Esophagus squamous epithelium (tissue), 5 donors: Measurements from ENCODE around the gene ZCCHC17. TPM values are rescaled to one million over a fixed set of nuclear protein-coding genes. Genes with fewer than 3 reads are reported as not detected.

ENCODE experiments used
- DNase-seq: peaks from one replicate; lab custom pipeline; 2025; lab: John Stamatoyannopoulos, UW
- H3K27ac ChIP-seq, 4 donors: fragments of 200-600 bp; sonication (generic); one replicate each; pipeline ENCODE4 v1.5.1; 2016 to 2019; ENCODE audit warnings: mild to moderate bottlenecking in 1 of 4
- H3K27me3 ChIP-seq, 4 donors: fragments of 200-600 bp; sonication (generic); 1 replicate in 3 of 4; 2 replicates in 1 of 4; pipeline versions ENCODE4 v1.5.1 to v1.6.0; 2017 to 2021; ENCODE audit warnings: antibody characterized with exemption in 1 of 4
- H3K36me3 ChIP-seq, 3 donors: fragments of 200-600 bp; sonication (generic); one replicate each; pipeline ENCODE4 v1.5.1; 2016 to 2019
- H3K4me1 ChIP-seq, 3 donors: fragments of 200-600 bp; sonication (generic); one replicate each; pipeline ENCODE4 v1.5.1; 2017 to 2019
- H3K4me3 ChIP-seq, 4 donors: fragments of 200-600 bp; sonication (generic); 1 replicate in 3 of 4; 2 replicates in 1 of 4; pipeline ENCODE4 v1.5.1; 2016 to 2019; ENCODE audit warnings: mild to moderate bottlenecking in 2 of 4, moderate library complexity in 1 of 4
- H3K9me3 ChIP-seq, 3 donors: fragments of 200-600 bp; sonication (generic); one replicate each; pipeline ENCODE4 v1.5.1; 2016 to 2019
- POLR2A ChIP-seq, 4 donors: fragments of 450-650 bp; IDR thresholded peaks; one replicate each; pipeline ENCODE4 v1.6.1; 2017; ENCODE audit warnings: antibody characterized with exemption in 4 of 4, mild to moderate bottlenecking in 4 of 4, moderate library complexity in 3 of 4
- WGBS, 2 donors: methylation state at CpG; one replicate each; pipeline ENCODE4 v1.1.5; 2018; 5-methylcytosine and 5-hydroxymethylcytosine counted together
- intact Hi-C: fragments of 100-400 bp; cut with DNase I; formaldehyde crosslinking; loops from one replicate; pipeline ENCODE4 v1.15.0; 2022
- total RNA-seq, 4 donors: library from RNA; depleted of rRNA; stranded (reverse); fragments of >200 nt; gene quantifications; one replicate each; pipeline ENCODE4 v1.1.0, GENCODE V29; 2016
- TF ChIP-seq, protein P1 (sequence below), 6 experiments: fragments of 450-650 bp in 4 of 6; fragments of 200-600 bp in 2 of 6; sonication (generic) in 2 of 6; IDR thresholded peaks; one replicate each; pipeline ENCODE4 v1.5.1; 2016 to 2019; ENCODE audit warnings: antibody characterized with exemption in 6 of 6, mild to moderate bottlenecking in 4 of 6, moderate library complexity in 4 of 6
- donor health status: DM: yes; HTN: yes; CAD: no.

ZCCHC17 gene
- total RNA-seq, 4 donors from 2014 or later = 11.5 to 22.5 (median 18.6) TPM

DNA sequence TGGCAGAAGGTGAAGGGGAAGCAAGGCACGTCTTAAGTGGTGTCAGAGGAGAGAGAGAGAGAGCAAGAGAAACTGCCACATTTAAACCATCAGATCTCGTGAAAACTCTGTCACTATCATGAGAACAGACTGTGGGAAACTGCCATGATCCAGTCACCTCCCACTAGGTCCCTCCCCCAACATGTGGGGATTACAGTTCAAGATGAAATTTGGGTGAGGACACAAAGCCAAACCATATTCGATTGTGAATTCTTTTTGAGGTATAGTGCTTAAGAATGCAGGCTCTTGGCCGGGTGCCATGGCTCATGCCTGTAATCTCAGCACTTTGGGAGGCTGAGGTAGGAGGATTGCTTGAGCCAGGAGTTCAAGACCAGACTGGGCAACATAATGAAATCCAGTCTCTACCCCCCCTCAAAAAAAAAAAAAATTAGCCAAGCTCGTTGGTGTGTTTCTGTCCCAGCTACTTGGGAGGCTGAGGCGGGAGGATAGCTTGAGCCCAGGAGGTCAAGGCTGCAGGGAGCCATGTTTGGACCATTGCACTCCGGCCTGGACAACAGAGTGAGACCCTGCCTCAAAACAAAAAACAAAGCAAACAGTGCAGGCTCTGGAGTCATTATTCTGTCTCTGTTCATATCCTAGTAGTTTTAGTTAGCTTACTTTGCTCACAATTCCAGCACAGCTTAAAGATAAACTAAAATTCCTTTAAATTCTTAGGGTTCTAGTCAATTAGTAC is 6.0 kb downstream of the ZCCHC17 start:
- TF ChIP-seq, protein P1, sequence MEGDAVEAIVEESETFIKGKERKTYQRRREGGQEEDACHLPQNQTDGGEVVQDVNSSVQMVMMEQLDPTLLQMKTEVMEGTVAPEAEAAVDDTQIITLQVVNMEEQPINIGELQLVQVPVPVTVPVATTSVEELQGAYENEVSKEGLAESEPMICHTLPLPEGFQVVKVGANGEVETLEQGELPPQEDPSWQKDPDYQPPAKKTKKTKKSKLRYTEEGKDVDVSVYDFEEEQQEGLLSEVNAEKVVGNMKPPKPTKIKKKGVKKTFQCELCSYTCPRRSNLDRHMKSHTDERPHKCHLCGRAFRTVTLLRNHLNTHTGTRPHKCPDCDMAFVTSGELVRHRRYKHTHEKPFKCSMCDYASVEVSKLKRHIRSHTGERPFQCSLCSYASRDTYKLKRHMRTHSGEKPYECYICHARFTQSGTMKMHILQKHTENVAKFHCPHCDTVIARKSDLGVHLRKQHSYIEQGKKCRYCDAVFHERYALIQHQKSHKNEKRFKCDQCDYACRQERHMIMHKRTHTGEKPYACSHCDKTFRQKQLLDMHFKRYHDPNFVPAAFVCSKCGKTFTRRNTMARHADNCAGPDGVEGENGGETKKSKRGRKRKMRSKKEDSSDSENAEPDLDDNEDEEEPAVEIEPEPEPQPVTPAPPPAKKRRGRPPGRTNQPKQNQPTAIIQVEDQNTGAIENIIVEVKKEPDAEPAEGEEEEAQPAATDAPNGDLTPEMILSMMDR (IDR thresholded peaks at IDR 0.05) = no peak
- no peak for TF ChIP-seq POLR2A (IDR thresholded peaks at IDR 0.05)
- Histone ChIP-seq H3K4me1 (peaks cover 0 to 31% (median 6%) of the 10 kb centered on the region in 3 donors), H3K4me3 (no peak overlapping the region), H3K27me3 (no peaks in the 10 kb centered on the region), H3K27ac (no peak overlapping the region), H3K9me3 (no peaks in the 10 kb centered on the region), H3K36me3 (no peaks in the 10 kb centered on the region)
- WGBS, 2 donors = 77 to 79% methylated on average over 7 of the region's 7 CpGs
- no peak for DNase-seq
- intact Hi-C loops = no loop called here

DNA sequence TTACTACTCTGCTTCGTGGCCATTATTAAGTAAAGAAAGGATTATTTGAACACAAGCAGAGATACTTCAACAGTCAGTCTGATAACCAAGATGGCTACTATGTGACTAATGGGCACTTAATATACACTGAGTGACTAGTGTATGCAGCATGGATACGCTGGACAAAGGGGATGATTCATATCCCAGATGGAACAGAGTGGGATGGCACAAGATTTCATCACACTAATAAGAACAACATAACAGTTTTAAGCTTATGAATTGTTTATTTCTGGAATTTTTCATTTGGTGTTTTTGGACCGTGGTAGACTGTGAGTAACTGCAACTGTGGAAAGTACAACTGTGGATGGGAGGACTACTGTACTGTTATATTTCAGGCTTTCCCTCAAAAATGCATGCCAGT is 9.4 kb downstream of the ZCCHC17 start:
- no peaks in the 10 kb centered on the region for H3K27me3 ChIP-seq
- no peak overlapping the region for H3K4me3 ChIP-seq
- 54 to 62% methylated on average over 3 of the region's 3 CpGs for WGBS, 2 donors
- H3K4me1 ChIP-seq = peaks cover 0 to 4% (median 0%) of the 10 kb centered on the region in 3 donors
- intact Hi-C loops = no loop called here
- DNase-seq = no peak
- H3K27ac ChIP-seq = peak overlapping the region in 1 of 4 donors; percentile 7
- TF ChIP-seq POLR2A (IDR thresholded peaks at IDR 0.05) = no peak
- TF ChIP-seq, protein P1 (IDR thresholded peaks at IDR 0.05) = no peak
- peaks cover 0 to 15% (median 5%) of the 10 kb centered on the region in 3 donors for H3K36me3 ChIP-seq
- H3K9me3 ChIP-seq = no peaks in the 10 kb centered on the region

DNA sequence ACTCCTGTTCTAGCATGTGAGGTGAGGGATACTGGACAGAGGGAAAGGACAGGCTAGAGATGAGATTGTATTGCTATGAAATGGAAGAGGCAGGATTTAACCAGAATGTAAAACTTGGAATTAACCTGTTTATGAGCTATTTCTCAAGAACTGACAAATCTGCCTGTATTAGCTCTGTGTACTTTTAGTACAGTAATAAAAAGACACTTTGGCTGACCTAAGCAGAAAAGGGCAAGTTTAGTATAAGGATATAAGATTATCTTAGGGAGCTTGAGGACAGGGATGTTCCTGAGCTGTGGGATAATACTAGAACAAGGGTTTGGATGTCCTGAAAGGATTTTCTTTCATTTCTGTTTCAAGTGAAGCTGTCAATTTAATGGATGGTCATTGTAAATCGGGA is 11.2 kb downstream of the ZCCHC17 start:
- no peak overlapping the region for H3K27ac ChIP-seq
- peaks cover 0 to 32% (median 11%) of the 10 kb centered on the region in 3 donors for H3K36me3 ChIP-seq
- H3K9me3 ChIP-seq = no peaks in the 10 kb centered on the region
- no peak for DNase-seq
- H3K4me3 ChIP-seq = no peak overlapping the region
- intact Hi-C loops = no loop called here
- H3K4me1 ChIP-seq = peaks cover 0 to 4% (median 0%) of the 10 kb centered on the region in 3 donors
- TF ChIP-seq, protein P1 (IDR thresholded peaks at IDR 0.05) = no peak
- no peak for TF ChIP-seq POLR2A (IDR thresholded peaks at IDR 0.05)
- 29 to 32% methylated on average over 1 of the region's 1 CpG for WGBS, 2 donors
- H3K27me3 ChIP-seq = no peaks in the 10 kb centered on the region

DNA sequence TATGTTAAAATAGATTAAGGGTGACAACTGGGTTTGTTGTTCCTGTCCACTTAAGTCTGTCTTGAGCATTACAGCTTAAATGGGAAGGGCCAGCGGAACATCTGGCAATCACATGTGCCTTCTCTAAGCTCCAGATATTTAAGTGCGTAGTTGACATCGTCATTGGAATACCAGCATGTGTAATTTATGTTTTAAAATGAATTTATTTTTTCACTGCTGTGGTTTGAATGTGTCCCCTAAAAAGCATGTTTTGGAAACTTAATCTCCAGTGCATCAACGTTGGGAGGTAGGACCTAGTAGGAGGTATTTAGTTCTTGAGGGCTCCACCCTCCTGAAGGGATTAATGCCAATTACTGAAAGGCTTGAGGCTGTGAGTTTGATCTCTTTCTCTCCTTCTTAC is 13.4 kb downstream of the ZCCHC17 start:
- intact Hi-C loops = no loop called here
- no peak for DNase-seq
- TF ChIP-seq POLR2A (IDR thresholded peaks at IDR 0.05) = no peak
- TF ChIP-seq, protein P1 (IDR thresholded peaks at IDR 0.05) = no peak
- no peaks in the 10 kb centered on the region for H3K27me3 ChIP-seq
- H3K4me3 ChIP-seq = no peak overlapping the region
- 64 to 77% methylated on average over 4 of the region's 4 CpGs for WGBS, 2 donors
- H3K9me3 ChIP-seq = no peaks in the 10 kb centered on the region
- peaks cover 0 to 54% (median 11%) of the 10 kb centered on the region in 3 donors for H3K36me3 ChIP-seq
- peaks cover 0 to 4% (median 0%) of the 10 kb centered on the region in 3 donors for H3K4me1 ChIP-seq
- no peak overlapping the region for H3K27ac ChIP-seq

DNA sequence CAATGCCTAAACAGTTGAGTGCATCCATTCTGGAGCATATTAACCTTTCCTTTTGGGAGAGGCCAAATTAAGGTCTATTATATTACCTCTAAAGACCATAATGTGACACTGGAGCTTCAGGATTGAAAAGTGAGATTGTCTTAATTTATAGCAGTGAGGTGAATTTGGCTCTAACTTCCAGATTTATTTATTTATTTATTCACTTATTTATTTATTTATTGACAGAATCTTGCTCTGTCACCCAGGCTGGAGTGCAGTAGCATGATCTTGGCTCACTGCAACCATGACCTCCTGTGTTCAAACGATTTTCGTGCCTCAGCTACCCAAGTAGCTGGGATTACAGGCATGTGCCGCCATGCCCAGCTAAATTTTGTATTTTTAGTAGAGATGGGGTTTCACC is 19.1 kb downstream of the ZCCHC17 start:
- Histone ChIP-seq H3K36me3 (peaks cover 0 to 100% (median 19%) of the 10 kb centered on the region in 3 donors), H3K4me1 (no peaks in the 10 kb centered on the region), H3K27ac (no peak overlapping the region), H3K27me3 (no peaks in the 10 kb centered on the region), H3K9me3 (no peaks in the 10 kb centered on the region), H3K4me3 (no peak overlapping the region)
- WGBS, 2 donors = 92 to 95% methylated on average over 3 of the region's 3 CpGs
- TF ChIP-seq, protein P1 (IDR thresholded peaks at IDR 0.05) = no peak
- no peak for TF ChIP-seq POLR2A (IDR thresholded peaks at IDR 0.05)
- intact Hi-C loops = no loop called here
- no peak for DNase-seq
